CD14-positive monocyte (primary cell): ENCODE results near the gene ZNF850. TPM values are rescaled to one million over a fixed set of nuclear protein-coding genes. Genes with fewer than 3 reads are reported as not detected.
A peak's percentile ranks its signal among the peaks of the same experiment; 100 is the strongest.

Source experiments
- DNase-seq, 3 donors: peaks; one replicate each; pipeline ENCODE4 v3.0.0-alpha.2; 2011 to 2022
- H2AFZ ChIP-seq: 2 replicates; pipeline ENCODE4 v1.6.0; 2012; ENCODE audit warnings: mild to moderate bottlenecking, low read depth, low read length, inconsistent platforms; ENCODE audit not compliant: insufficient read depth, poor library complexity, severe bottlenecking
- H3K27ac ChIP-seq, 2 donors: 1 replicate in 1 of 2; 2 replicates in 1 of 2; pipeline ENCODE4 v1.5.1; 2012 to 2013; ENCODE audit warnings: low read length in 2 of 2, control low read depth in 1 of 2, inconsistent platforms in 1 of 2, low read depth in 1 of 2, mild to moderate bottlenecking in 1 of 2
- H3K27me3 ChIP-seq, 2 donors: one replicate each; pipeline versions ENCODE4 v1.6.0 to v1.6.1; 2011 to 2013; ENCODE audit warnings: low read length in 2 of 2; ENCODE audit not compliant: control insufficient read depth in 2 of 2, insufficient read depth in 2 of 2
- H3K36me3 ChIP-seq, 2 donors: replicated peaks in 1 of 2; 1 replicate in 1 of 2; 2 replicates in 1 of 2; pipeline versions ENCODE4 v1.5.1 to v1.6.1; 2012 to 2013; ENCODE audit warnings: low read length in 2 of 2, control low read depth in 1 of 2, inconsistent platforms in 1 of 2, mild to moderate bottlenecking in 1 of 2; ENCODE audit not compliant: insufficient read depth in 2 of 2, control insufficient read depth in 1 of 2
- H3K4me1 ChIP-seq, 2 donors: 1 replicate in 1 of 2; 2 replicates in 1 of 2; pipeline versions ENCODE4 v1.5.1 to v1.6.1; 2012 to 2013; ENCODE audit warnings: low read length in 2 of 2, control low read depth in 1 of 2, inconsistent platforms in 1 of 2, mild to moderate bottlenecking in 1 of 2, moderate library complexity in 1 of 2; ENCODE audit not compliant: insufficient read depth in 2 of 2, control insufficient read depth in 1 of 2
- H3K4me2 ChIP-seq: replicated peaks from 2 replicates; pipeline ENCODE3; 2012; ENCODE audit warnings: low read length, moderate library complexity, mild to moderate bottlenecking; ENCODE audit not compliant: poor library complexity, severe bottlenecking; ENCODE audit errors: extremely low read depth
- H3K4me3 ChIP-seq, 3 experiments: fragments of 200-600 bp in 1 of 3; sonication (generic) in 1 of 3; replicated peaks in 1 of 3; 1 replicate in 2 of 3; 2 replicates in 1 of 3; pipeline ENCODE4 v1.5.1; 2011 to 2013; ENCODE audit warnings: low read length in 3 of 3, mild to moderate bottlenecking in 3 of 3, control low read depth in 2 of 3, low read depth in 2 of 3, inconsistent platforms in 1 of 3, moderate library complexity in 1 of 3
- H3K79me2 ChIP-seq: 2 replicates; pipeline ENCODE4 v1.6.0; 2012; ENCODE audit warnings: mild to moderate bottlenecking, control low read depth, inconsistent platforms, low read length, moderate library complexity; ENCODE audit not compliant: insufficient read depth
- H3K9ac ChIP-seq: 2 replicates; pipeline ENCODE4 v1.6.0; 2017; ENCODE audit warnings: low read length, mild to moderate bottlenecking; ENCODE audit not compliant: insufficient read depth, poor library complexity, severe bottlenecking
- H3K9me3 ChIP-seq, 2 donors: replicated peaks in 1 of 2; 1 replicate in 1 of 2; 2 replicates in 1 of 2; pipeline versions ENCODE4 v1.5.1 to v1.6.1; 2012 to 2013; ENCODE audit warnings: low read length in 2 of 2, control low read depth in 1 of 2; ENCODE audit not compliant: control insufficient read depth in 1 of 2, insufficient read depth in 1 of 2
- H4K20me1 ChIP-seq: 2 replicates; pipeline ENCODE4 v1.6.0; 2012; ENCODE audit warnings: mild to moderate bottlenecking, low read length, control low read depth, moderate library complexity; ENCODE audit not compliant: insufficient read depth
- H3K27ac Mint-ChIP-seq, 7 donors: one replicate each; pipeline ENCODE4 v1.8.0; 2020; ENCODE audit warnings: mild to moderate bottlenecking in 7 of 7, mixed read lengths in 7 of 7, moderate library complexity in 6 of 7, inconsistent platforms in 2 of 7
- H3K27me3 Mint-ChIP-seq, 3 donors: one replicate each; pipeline ENCODE4 v1.8.0; 2021 to 2022; ENCODE audit warnings: low read depth in 3 of 3, mild to moderate bottlenecking in 3 of 3, mixed read lengths in 3 of 3, moderate library complexity in 3 of 3, inconsistent platforms in 1 of 3
- H3K36me3 Mint-ChIP-seq, 2 donors: one replicate each; pipeline ENCODE4 v1.8.0; 2020; ENCODE audit warnings: mixed read lengths in 2 of 2, inconsistent platforms in 1 of 2, mild to moderate bottlenecking in 1 of 2
- H3K4me1 Mint-ChIP-seq: one replicate; pipeline ENCODE4 v1.8.0; 2020; ENCODE audit warnings: mild to moderate bottlenecking, mixed read lengths
- H3K4me3 Mint-ChIP-seq, 2 donors: one replicate each; pipeline ENCODE4 v1.8.0; 2020; ENCODE audit warnings: mild to moderate bottlenecking in 2 of 2, mixed read lengths in 2 of 2, moderate library complexity in 1 of 2
- H3K9me3 Mint-ChIP-seq, 7 donors: one replicate each; pipeline ENCODE4 v1.8.0; 2020 to 2022; ENCODE audit warnings: mixed read lengths in 7 of 7, mild to moderate bottlenecking in 6 of 7, moderate library complexity in 6 of 7, inconsistent platforms in 2 of 7
- WGBS: methylation state at CpG from one replicate; pipeline ENCODE4 v1.1.5; 2013; ENCODE audit warnings: missing lambda C conversion rate; ENCODE audit not compliant: insufficient coverage; 5-methylcytosine and 5-hydroxymethylcytosine counted together
- intact Hi-C, 2 donors: fragments of 100-400 bp; cut with micrococcal nuclease; formaldehyde crosslinking; loops; one replicate each; pipeline versions ENCODE4 v1.15.0 to v1.15.1; 2023
- polyA plus RNA-seq, 3 donors: library from polyadenylated mRNA; depleted of rRNA in 1 of 3; unstranded in 2 of 3; stranded (reverse) in 1 of 3; fragments of 300-500 nt in 2 of 3; fragments of >200 nt in 1 of 3; fragmentation: Illumina TruSeq in 2 of 3; gene quantifications; 1 replicate in 2 of 3; 2 replicates in 1 of 3; pipeline ENCODE4 v1.2.3, GENCODE V29; 2012 to 2021
- TF ChIP-seq, protein P1 (sequence below): fragments of 200-600 bp; IDR thresholded peaks from one replicate; pipeline ENCODE4 v1.8.0; 2022; ENCODE audit warnings: antibody characterized with exemption, mild to moderate bottlenecking

Gene ZNF850
- polyA plus RNA-seq, 3 donors = 0.02 to 0.15 (median 0.08) TPM

DNA sequence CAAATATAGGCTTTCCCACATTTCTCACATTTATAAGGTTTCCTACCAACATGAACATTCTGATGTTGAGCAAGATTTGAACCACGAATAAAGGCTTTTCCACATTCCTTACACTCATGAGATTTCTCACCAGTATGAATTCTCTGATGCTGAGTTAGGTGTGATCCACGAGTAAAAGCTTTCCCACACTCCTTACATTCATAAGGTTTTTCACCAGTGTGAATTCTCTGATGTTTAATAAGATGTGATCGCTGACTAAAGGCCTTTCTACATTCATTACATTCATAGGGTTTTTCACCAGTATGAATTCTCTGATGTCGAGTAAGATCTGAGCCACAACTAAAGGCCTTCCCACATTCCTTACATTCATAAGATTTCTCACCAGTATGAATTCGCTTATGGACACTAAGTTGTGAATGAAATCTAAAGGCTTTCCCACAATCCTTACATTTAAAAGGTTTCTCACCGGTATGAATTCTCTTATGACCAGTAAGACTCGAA lies 46.6 kb upstream of the ZNF850 start:
- Histone ChIP-seq H3K79me2 (no peaks in the 10 kb centered on the region), H3K36me3 (peaks cover 19 to 79% of the 10 kb centered on the region in 2 donors), H3K27me3 (no peaks in the 10 kb centered on the region), H3K4me2 (no peak overlapping the region), H3K9me3 (peaks cover 63 to 99% of the 10 kb centered on the region in 2 donors), H3K9ac (no peak overlapping the region), H3K4me3 (peak overlapping the region in 1 of 3 experiments; percentile 56), H3K27ac (no peak overlapping the region), H2AFZ (no peak overlapping the region), H4K20me1 (no peaks in the 10 kb centered on the region), H3K4me1 (no peaks in the 10 kb centered on the region)
- no peaks in the 10 kb centered on the region for H3K4me1 Mint-ChIP-seq
- intact Hi-C loops = no loop called here
- peaks cover 40 to 99% (median 86%) of the 10 kb centered on the region in 7 donors for H3K9me3 Mint-ChIP-seq
- no peaks in the 10 kb centered on the region for H3K27me3 Mint-ChIP-seq
- TF ChIP-seq, protein P1, sequence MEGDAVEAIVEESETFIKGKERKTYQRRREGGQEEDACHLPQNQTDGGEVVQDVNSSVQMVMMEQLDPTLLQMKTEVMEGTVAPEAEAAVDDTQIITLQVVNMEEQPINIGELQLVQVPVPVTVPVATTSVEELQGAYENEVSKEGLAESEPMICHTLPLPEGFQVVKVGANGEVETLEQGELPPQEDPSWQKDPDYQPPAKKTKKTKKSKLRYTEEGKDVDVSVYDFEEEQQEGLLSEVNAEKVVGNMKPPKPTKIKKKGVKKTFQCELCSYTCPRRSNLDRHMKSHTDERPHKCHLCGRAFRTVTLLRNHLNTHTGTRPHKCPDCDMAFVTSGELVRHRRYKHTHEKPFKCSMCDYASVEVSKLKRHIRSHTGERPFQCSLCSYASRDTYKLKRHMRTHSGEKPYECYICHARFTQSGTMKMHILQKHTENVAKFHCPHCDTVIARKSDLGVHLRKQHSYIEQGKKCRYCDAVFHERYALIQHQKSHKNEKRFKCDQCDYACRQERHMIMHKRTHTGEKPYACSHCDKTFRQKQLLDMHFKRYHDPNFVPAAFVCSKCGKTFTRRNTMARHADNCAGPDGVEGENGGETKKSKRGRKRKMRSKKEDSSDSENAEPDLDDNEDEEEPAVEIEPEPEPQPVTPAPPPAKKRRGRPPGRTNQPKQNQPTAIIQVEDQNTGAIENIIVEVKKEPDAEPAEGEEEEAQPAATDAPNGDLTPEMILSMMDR = no peak
- H3K4me3 Mint-ChIP-seq = no peak overlapping the region
- no peak for DNase-seq
- WGBS = no CpG with 5 or more reads among the region's 7 CpGs
- H3K36me3 Mint-ChIP-seq = peaks cover 39 to 43% of the 10 kb centered on the region in 2 donors
- no peak overlapping the region for H3K27ac Mint-ChIP-seq

DNA sequence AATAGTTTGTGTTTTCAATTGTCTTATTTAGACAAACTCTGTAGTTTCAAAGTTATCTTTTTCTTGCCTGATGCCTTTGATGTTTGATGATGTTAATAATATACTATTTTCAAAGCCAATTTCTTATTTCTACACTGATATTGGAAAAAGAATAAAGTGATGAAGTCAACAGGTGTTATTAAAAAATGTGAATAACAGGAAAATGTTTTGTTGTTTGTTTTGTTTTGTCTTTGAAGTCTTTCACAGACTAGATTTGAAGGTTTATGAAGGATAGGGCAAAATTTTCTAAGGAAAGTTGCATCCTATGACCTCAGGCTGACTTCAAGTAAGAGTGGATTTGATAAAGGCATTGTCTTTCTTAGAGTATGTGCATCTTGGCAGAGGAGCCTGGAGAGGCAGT lies 34.4 kb upstream of the ZNF850 start:
- Mint-ChIP-seq H3K4me1 (no peaks in the 10 kb centered on the region), H3K4me3 (no peak overlapping the region), H3K9me3 (peaks cover 35 to 90% (median 71%) of the 10 kb centered on the region in 7 donors), H3K27me3 (peaks cover 0 to 2% (median 0%) of the 10 kb centered on the region in 3 donors), H3K36me3 (peaks cover 23 to 31% of the 10 kb centered on the region in 2 donors), H3K27ac (no peak overlapping the region)
- no peak overlapping the region for H2AFZ ChIP-seq
- TF ChIP-seq, protein P1 = no peak
- intact Hi-C loops = no loop called here
- no peaks in the 10 kb centered on the region for H3K27me3 ChIP-seq
- peaks cover 57 to 97% of the 10 kb centered on the region in 2 donors for H3K9me3 ChIP-seq
- H3K4me2 ChIP-seq = no peak overlapping the region
- H3K79me2 ChIP-seq = no peaks in the 10 kb centered on the region
- no peak overlapping the region for H3K9ac ChIP-seq
- no peaks in the 10 kb centered on the region for H4K20me1 ChIP-seq
- H3K4me3 ChIP-seq = no peak overlapping the region
- H3K36me3 ChIP-seq = peaks cover 0 to 16% of the 10 kb centered on the region in 2 donors
- no peak overlapping the region for H3K27ac ChIP-seq
- DNase-seq = no peak
- no peaks in the 10 kb centered on the region for H3K4me1 ChIP-seq
